Parathyroid adenoma (tissue), 2 donors: ENCODE data around the gene TMEM126A.

Source experiments
- H2AFZ ChIP-seq: fragments of 300-600 bp; sonication (generic); one replicate; pipeline ENCODE4 v1.7.0; 2017; ENCODE audit warnings: antibody characterized with exemption, mild to moderate bottlenecking
- H3K27ac ChIP-seq: fragments of 300-600 bp; sonication (generic); one replicate; pipeline ENCODE4 v1.7.0; 2017
- H3K27me3 ChIP-seq: fragments of 300-600 bp; sonication (generic); one replicate; pipeline ENCODE4 v1.7.0; 2017; ENCODE audit warnings: low read length; ENCODE audit not compliant: control insufficient read depth, insufficient read depth
- H3K36me3 ChIP-seq: fragments of 300-600 bp; sonication (generic); one replicate; pipeline ENCODE4 v1.7.0; 2017; ENCODE audit warnings: low read length; ENCODE audit not compliant: control insufficient read depth, insufficient read depth
- H3K4me1 ChIP-seq: fragments of 300-600 bp; sonication (generic); one replicate; pipeline ENCODE4 v1.7.0; 2017; ENCODE audit warnings: control low read depth
- H3K4me2 ChIP-seq: fragments of 300-600 bp; sonication (generic); one replicate; pipeline ENCODE4 v1.7.0; 2017; ENCODE audit warnings: low read length
- H3K4me3 ChIP-seq: fragments of 300-600 bp; sonication (generic); one replicate; pipeline ENCODE4 v1.7.0; 2017; ENCODE audit warnings: low read depth, low read length
- H3K79me2 ChIP-seq: fragments of 300-600 bp; sonication (generic); one replicate; pipeline ENCODE4 v1.7.0; 2017; ENCODE audit warnings: control low read depth
- H3K9ac ChIP-seq: fragments of 300-600 bp; sonication (generic); one replicate; pipeline ENCODE4 v1.7.0; 2017; ENCODE audit warnings: mild to moderate bottlenecking
- H3K9me3 ChIP-seq: fragments of 300-600 bp; sonication (generic); one replicate; pipeline ENCODE4 v1.7.0; 2017; ENCODE audit warnings: low read length; ENCODE audit not compliant: control insufficient read depth
- CTCF ChIP-seq: fragments of 300-600 bp; sonication (generic); IDR thresholded peaks from one replicate; pipeline ENCODE4 v1.7.0; 2017; ENCODE audit warnings: antibody characterized with exemption, mild to moderate bottlenecking
- donor health status: primary hyperparathyroidism.

The TMEM126A gene

GRCh38 chr11:85658180-85658579, 10.4 kb downstream of the TMEM126A start:
- Histone ChIP-seq H3K4me2 (no peak overlapping the region), H3K4me1 (peaks cover 3% of the 10 kb centered on the region), H3K4me3 (no peak overlapping the region), H2AFZ (no peak overlapping the region), H3K79me2 (peaks cover 4% of the 10 kb centered on the region), H3K9ac (no peak overlapping the region), H3K27ac (no peak overlapping the region), H3K9me3 (no peaks in the 10 kb centered on the region), H3K27me3 (no peaks in the 10 kb centered on the region), H3K36me3 (no peaks in the 10 kb centered on the region)
- no peak for TF ChIP-seq CTCF

GRCh38 chr11:85661972-85662664, 14.4 kb downstream of the TMEM126A start:
- Histone ChIP-seq H3K4me3 (peak overlapping the region; percentile 80), H3K4me1 (peaks cover 6% of the 10 kb centered on the region), H3K27me3 (no peaks in the 10 kb centered on the region), H3K36me3 (no peaks in the 10 kb centered on the region), H3K9ac (no peak overlapping the region), H3K79me2 (peaks cover 4% of the 10 kb centered on the region), H3K4me2 (peak overlapping the region; percentile 9), H3K27ac (no peak overlapping the region), H3K9me3 (no peaks in the 10 kb centered on the region), H2AFZ (no peak overlapping the region)
- TF ChIP-seq CTCF = no peak

GRCh38 chr11:85663080-85663752, 15.4 kb downstream of the TMEM126A start:
- H3K79me2 ChIP-seq = peaks cover 4% of the 10 kb centered on the region
- H3K4me2 ChIP-seq = peak overlapping the region; percentile 81
- H3K27me3 ChIP-seq = no peaks in the 10 kb centered on the region
- no peak overlapping the region for H3K9ac ChIP-seq
- no peak overlapping the region for H2AFZ ChIP-seq
- peaks cover 6% of the 10 kb centered on the region for H3K4me1 ChIP-seq
- no peaks in the 10 kb centered on the region for H3K36me3 ChIP-seq
- no peaks in the 10 kb centered on the region for H3K9me3 ChIP-seq
- peak overlapping the region; percentile 96 for H3K27ac ChIP-seq
- peak overlapping the region; percentile 80 for H3K4me3 ChIP-seq
- no peak for TF ChIP-seq CTCF

- H2AFZ ChIP-seq = peak overlapping the region; percentile 84
- no peaks in the 10 kb centered on the region for H3K36me3 ChIP-seq
- no peaks in the 10 kb centered on the region for H3K9me3 ChIP-seq
- H3K79me2 ChIP-seq = peaks cover 2% of the 10 kb centered on the region
- peak overlapping the region; percentile 80 for H3K4me3 ChIP-seq
- peak overlapping the region; percentile 96 for H3K27ac ChIP-seq
- H3K4me2 ChIP-seq = peak overlapping the region; percentile 81
- H3K9ac ChIP-seq = peak overlapping the region; percentile 98
- H3K4me1 ChIP-seq = peaks cover 6% of the 10 kb centered on the region
- no peaks in the 10 kb centered on the region for H3K27me3 ChIP-seq
- TF ChIP-seq CTCF = peak; percentile 63
Observed at GRCh38 chr11:85663753-85664614, 16.2 kb downstream of the TMEM126A start.
